GM19025 (cell line): ENCODE results near the gene USP13.
"Not testable (repeated sequence)": the region's sequence is repeated elsewhere in the genome, so short reads cannot be mapped to it uniquely, and the experiment has no call there.

Experiments used
- ATAC-seq: cut with Tn5 transposase; IDR thresholded peaks from one replicate; pipeline ENCODE4 v1.9.1; 2021; ENCODE audit warnings: mild to moderate bottlenecking, low read depth, moderate library complexity; ENCODE audit not compliant: unreplicated experiment

USP13 gene

DNA sequence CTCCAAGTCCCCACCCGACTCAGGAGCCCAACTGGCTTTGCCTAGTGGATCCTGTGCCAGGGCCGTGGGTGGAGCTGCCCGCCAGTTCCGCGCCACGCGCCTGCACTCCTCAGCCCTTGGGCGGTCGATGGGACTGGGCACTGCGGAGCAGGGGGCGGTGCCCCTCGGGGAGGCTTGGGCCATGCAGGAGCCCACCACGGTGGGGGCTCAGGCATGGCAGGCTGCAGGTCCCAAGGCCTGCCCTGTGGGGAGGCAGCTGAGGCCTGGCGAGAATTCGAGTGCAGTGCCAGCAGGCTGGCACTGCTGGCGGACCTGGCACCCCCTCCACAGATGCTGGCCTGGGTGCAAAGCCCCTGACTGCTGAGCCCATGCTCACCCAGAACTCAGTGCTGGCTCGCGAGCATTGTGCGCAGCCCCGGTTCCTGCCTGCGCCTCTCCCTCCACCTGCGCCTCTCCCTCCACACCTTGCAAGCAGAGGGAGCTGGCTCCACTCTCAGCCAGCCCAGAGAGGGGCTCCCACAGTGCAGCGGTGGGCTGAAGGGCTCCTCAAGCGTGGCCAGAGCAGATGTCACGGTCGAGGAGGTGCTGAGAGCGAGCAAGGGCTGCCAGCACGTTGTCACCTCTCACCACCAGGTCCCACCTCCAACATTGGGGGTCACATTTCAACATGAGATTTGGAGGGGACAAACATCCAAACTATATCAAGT lies 122.7 kb downstream of the USP13 start:
- ATAC-seq = no peak

DNA sequence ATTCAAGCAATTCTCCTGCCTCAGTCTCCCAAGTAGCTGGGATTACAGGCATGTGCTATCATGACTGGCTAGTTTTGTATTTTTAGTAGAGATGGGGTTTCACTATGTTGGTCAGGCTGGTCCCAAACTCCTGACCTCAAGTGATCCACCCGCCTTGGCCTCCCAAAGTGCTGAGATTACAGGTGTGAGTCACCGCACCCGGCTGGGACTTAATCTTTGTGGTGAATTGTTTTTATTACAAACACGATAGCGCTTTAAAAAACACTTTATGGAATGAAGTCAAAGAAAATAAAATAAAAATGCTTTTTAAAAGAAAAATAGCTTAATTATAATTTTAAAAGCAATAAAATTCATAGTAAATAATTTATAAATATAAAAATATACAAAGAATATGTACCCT lies 130.0 kb downstream of the USP13 start:
- ATAC-seq = not testable (repeated sequence)

DNA sequence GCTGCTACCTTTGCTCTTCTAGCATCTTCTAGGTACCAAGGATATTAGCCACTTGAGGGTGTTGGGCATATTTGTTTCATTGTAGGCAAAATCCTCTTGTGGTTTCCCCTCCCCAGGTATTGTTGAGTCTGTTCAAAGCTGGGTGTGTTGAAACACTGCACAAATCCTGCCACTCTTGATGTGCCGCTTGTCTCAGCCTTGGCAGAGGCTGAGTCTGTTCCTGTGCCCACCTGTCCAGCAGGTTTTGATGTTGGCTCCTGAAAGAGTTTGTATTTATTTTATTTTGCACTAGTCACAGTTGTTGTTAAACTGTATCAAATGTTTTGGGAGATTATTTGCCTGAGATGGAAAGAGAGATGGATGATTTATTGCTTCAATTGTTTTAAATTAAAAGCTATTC lies 136.2 kb downstream of the USP13 start:
- ATAC-seq = no peak

DNA sequence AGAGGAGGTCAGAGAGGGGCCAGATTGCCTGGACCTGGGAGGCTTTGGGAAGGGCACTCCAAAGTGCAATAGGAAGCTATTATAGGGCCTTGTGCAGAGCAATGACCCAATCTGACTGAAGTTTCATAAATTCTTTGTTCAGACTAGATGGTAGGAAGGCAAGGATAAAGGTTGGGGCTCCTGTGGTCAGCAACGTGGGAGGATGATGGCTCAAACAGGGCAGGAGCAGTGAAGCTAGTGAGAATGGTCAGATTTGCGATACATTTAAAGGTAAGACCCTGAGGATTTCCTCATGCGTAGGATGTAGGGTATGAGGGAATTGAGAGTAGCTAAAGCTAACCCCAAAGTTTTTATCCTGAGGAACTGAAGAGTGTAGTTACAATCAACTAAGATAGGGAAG lies 139.0 kb downstream of the USP13 start:
- no peak for ATAC-seq

DNA sequence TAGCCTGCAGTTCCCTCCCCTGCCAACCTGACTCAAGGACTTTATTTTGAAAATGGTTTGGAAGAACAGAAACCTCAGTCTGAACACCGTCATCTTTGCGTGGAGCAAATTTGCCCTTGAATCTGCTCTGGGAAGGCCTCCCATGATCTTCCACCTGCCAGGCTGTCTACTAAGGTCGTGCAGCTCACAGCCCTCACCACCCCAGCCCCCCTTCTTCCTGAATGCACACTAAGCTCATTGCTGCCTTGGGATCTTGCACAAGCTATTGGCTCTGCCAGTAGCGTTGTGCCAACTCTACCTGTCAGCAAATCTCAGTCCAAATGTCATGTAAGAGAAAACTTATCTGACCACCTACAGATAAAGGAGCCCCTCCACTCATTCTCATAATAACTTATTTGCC lies 141.5 kb downstream of the USP13 start:
- ATAC-seq = no peak

DNA sequence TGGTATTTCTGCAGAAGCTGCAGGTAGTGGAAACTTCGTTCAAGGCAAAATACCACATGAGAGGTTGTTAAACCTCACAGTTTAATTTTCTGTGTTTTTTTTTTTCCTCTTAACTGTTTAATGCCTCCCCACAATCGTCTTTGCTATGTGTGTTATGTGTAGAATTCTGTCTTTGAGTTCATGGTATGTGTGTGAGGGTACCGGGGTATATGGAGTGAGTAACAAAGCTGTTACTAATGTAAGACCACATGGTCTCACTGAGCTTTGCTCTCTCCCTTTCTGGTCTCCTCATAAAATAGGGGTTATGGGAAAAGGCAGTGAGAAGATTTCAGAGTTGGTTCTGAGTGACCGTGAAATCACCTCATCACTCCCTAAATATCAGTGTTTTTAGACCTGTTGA lies 143.6 kb downstream of the USP13 start:
- no peak for ATAC-seq

DNA sequence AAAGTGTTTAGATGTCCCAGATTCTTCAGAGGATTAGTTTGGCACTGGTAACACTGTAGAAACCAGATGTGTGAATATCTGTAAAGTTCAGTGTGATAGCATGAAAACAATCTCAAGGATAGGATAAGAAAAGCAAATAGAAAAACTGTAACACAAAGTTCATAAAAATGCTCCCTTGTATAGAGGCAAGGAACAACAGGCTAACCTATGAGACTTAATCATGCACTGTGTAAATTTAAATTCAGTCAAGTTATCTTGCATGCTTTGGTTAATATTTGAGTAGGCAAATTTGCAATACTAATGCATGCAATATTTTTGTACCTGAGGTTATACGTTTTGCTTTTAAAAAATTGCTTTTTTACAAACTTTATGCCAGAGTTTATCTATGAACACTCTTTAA lies 144.4 kb downstream of the USP13 start:
- no peak for ATAC-seq

DNA sequence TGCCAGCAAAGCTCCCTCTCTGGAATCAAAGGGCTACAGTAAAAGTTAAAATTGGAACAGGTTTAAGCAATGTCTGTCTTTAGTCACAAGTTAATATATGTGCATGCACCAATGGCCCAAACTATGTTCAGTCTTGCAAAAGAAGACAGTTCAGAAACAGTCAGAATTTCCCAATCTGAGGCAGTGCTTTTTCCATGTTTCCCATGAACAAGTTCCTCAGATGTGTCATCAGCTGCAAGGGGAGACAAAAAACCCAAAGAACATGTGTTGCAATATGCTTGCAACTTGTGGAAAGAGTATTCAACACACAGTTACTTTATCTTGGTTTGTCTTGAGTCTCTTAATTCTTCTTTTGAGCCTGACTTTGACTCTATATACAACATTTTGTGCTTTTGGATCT lies 148.4 kb downstream of the USP13 start:
- no peak for ATAC-seq

DNA sequence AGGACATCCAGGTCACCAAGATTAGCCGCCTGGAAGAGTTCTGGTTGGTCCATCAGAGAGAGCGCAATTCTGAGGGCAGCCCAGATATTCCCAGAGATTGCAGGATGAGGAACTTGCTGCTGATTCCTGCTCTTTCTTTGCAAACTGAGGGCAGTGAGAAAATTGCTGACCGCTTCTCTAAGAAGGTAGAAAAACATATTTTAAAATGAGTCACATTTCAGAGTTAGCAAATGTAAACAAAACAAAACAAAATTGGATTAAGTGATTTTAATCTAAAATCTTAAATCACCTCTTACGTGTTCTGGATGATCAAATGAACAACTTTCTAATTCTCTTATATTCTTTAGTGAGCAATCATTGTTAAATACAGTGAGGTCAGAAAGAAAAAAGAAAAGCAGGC lies 149.0 kb downstream of the USP13 start:
- ATAC-seq = no peak

DNA sequence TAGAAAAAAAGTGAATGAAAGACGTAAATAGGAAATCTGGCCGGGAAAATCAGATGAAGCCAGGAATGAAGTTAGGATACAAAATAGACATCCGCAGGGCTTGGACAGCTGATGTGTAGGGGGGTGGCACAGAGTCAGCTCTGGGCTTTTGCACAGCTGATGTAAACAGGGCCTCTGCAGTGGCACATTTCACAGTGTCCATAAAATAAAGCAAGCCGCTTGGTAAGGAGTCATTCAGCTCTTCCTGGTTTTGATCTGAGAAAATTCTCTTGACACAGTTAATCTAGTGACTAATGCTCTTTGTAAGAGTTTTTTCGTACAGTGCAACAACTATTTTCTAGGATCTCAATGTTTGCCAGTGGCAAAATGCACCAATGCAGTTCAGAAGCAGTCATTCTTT lies 153.3 kb downstream of the USP13 start:
- ATAC-seq = no peak

DNA sequence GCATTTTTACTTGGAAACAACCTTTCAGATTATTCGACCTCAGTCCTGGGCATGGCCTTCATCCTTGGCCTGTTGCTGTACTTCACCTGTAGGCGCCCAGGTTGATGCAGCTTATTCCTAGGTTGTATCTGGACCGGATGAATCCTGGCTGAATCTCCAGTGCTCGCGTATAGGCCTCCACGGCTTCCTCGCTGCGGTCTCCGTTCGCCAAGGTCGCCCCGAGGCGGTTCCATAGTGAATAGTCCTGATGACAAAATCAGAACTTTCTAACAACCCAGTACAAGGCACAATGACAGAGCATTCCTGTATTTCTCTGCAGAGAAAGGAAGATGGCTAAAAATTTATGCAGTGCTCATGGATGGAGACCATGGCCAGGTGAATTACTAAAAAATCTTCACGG lies 154.7 kb downstream of the USP13 start:
- ATAC-seq = no peak

DNA sequence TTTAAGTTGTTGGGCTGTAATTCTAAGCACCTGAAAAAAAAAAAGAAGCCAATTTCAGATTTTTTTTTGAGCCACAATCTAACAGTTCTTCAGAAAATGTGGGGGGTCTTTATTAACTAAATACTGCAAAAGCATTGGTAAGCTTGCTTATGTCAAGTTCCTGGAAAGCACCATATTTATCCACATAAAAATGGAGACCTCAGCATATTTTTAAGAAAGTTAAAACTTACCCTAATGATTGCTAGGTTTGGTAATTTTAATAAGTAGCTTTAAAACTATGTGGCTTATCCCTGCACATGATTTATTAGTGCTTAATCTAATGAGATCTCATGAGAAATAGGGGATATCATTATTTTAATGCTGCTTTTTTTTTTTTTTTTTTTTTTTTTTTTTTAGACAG lies 156.8 kb downstream of the USP13 start:
- no peak for ATAC-seq

DNA sequence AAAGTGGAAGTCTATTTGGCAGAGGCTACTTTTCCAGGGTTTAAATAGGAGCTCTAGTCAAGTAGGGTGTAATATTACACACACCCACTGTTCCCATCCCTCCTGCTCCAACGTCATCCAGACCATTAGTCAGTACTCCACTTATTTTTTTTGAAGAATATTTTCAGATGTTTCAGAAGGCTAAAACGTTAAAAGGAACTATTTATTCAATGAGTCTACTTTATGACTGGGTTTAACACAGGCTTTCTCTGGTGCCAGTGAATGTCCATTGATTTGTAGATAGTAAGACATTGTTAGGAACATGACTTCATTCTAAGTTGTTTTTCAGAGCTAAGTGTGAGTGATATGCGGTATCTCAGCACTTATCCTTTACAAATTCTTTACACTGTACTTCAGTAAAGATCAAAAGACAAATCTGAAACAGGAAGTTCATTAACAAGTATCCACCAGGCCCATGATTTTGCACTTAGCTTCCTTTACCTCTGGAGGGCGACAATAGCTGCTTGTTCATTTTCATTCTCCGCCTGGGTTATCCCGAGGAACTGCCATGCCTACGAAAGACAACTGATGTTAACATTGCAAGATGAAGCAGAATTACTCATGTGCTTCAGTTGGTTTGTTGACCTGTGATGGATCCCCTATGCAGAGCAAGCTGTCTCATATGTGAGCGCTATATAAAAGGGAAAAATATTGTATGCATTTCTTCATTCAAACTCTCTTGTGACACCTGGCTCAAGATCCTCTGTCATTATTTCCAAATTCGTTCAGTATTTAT lies 158.7 kb downstream of the USP13 start:
- peak; percentile 79 for ATAC-seq

DNA sequence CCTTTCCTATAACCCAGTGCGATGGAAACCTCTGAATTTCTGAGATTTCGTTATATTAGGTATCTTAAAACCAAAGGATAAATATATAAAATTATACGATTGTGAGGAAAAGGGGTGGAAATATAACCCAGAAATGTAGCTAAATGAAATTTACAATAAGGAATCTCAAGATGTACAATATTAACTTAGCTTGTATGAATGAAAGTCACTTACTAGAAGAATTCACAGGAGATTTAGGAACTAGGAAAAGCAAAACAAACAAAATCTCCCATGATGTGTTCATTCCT lies 159.2 kb downstream of the USP13 start:
- no peak for ATAC-seq

DNA sequence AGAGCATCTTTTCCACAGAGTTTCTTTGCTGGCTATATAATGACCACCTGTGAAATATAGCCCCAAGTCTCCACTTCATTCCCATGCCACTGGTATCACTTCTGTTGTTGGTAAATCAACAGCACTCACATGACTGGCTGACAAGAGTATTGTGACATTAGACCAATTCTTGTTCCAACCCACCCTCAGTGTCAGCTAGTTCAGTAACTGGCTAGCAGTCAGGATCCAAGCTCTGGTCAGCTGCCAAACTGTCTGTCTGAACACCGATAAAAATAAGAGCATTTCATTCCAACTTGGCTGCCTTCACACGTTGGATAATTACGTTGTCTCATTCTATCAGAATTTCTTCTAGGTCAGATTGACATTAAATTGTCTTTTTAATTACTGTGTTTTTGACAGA lies 166.5 kb downstream of the USP13 start:
- no peak for ATAC-seq

DNA sequence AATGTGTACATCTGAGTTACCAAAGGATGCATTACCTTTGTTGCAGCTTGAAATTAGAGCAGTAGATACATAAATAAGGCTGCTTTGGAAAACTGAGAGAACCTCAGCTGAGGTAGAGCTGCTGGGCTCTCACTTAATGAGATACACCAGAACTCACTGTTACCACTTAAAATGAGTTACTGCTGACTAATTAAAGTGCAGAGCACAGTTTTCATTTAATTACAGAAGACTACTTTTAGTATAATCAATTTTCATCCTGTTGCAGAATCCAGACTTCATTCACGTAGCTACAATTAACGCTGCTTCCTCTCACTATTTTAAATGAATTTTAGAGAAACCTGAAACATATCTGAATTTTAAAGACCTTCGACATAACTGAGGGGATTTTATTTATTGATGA lies 169.5 kb downstream of the USP13 start:
- no peak for ATAC-seq

DNA sequence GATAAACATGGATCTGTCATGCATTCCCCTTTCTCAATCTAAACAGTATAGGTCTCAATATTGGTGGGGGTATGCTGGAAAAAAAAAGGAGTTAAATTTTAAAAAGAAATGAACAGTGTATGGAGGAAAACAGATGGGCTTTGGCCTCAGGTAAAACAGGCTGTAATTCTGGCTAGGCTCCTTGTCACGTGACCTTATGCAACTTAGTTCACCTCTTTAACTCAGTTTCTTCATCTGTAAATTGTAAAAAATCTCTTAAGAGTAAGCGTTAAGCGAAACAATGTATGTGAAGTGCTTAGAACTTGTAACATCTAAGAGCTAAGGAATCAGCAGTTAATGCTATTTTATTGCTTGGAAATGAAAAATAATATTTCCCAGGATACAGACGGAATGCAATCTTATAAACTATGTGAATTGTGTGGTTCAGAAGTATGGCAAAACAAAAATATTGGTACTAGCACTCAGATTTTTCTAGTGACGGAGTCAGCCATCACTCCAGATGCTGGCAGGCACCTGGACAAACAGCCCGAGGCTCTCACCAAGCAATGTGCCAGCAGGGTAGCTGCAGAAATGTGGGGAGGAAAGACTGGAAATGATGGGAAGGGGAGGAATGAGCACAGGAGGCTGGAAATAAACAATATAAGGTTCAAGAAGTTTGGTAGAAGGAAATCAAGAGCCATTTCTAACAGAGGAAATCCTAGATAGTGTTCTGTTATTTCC lies 172.8 kb downstream of the USP13 start:
- no peak for ATAC-seq

DNA sequence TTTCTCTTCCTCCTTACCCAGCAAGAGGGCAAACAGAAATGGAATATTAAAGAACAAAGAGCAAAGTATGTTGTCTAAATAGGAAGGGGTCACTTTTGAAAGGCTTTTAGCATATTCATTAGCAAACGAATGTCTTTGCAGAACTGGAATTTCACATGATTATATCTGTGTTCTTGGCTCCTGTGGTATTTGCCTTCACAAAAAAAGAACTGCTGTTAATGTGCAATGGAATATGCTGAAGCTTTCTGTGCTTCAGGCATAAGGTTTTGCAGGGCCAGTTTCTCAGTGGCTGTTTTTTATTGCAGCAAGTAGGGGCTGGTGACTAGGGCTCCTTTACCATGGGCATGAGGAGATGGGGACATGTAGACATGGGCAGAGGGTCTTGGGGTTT lies 173.4 kb downstream of the USP13 start:
- ATAC-seq = no peak

DNA sequence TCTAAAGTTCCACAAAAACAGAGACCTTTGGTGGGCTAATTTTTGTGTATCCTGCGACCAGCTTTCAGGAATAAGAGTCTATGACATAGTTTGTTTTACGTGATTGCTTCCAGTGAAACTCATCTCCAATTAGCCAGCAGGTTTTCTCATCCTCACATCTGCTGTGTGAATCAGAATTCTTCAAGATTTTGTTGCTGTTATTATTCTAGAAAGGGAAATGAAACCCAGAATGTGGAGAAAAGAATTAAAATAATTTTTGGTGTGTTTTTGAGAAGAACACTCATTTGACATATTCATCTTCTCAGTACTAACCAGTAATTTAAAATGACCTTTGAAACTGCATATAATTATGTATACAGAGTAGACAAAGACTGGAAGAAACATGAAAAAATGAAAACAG lies 175.9 kb downstream of the USP13 start:
- ATAC-seq = no peak

DNA sequence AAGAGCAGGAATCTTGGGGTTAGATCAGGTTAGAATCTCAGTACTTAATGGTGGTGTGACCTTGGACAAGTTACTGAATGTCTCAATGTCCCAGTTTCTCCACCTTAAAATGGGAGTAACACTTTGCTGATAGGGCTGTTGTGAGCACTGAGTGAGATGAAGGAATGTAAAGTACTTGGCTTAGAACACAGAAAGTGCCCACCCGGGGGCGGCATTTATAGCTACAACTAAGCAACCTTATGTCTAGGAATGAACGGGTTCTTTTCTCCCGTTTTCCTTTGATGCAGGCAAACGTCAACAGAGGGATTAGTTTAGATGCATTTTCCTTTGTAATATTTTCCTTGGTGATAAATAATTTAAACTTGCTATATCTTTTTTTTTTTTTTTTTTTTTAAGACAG lies 176.6 kb downstream of the USP13 start:
- ATAC-seq = no peak

DNA sequence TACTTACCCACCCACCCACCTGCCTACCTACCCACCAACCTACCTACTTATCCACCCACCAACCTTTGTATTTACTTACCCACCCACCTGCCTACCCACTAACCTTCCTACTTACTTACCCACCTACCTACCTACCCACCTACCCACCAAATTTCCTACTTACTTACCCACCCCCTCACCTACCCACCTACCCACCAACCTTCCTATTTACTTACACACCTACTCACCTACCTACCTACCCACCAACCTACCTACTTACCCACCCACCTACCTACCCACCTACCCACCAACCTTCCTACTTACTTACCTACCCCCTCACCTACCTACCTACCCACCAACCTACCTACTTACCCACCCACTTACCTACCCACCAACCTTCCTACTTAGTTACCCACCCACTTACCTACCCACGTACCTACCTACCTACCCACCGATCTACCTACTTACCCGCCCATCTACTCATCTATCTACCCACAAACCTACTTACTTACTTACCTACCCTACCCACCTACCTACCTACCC lies 179.6 kb downstream of the USP13 start:
- no peak for ATAC-seq

DNA sequence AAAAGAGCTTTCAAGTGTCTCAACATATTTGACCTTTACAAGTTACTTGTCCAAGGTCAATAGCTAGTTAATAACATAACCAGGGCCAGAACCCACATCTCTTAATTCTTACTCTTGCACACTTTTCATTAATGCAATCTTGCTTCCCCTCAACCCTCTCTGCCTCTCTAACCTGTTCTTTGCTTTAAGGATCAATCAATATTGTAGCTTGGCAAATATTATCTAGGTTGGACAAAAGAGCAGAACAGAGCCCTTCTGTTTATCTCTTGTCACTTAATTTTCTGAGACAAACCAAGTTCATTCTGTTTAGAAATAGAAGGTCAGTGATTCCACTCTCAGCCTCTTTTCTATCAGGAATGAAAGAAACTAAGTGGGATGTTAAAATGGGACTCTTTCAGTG lies 180.5 kb downstream of the USP13 start:
- no peak for ATAC-seq
